Smooth muscle cell (in vitro differentiated cells): ENCODE data around the gene TREML1. TPM values are rescaled to one million over a fixed set of nuclear protein-coding genes. Genes with fewer than 3 reads are reported as not detected.

Source experiments
- DNase-seq: peaks from one replicate; lab custom pipeline; 2025; ENCODE audit not compliant: unreplicated experiment; lab: John Stamatoyannopoulos, UW
- H2AFZ ChIP-seq: fragments of 200-600 bp; sonication (generic); 2 replicates; pipeline ENCODE4 v1.6.0; 2016; ENCODE audit warnings: antibody characterized with exemption, low read depth, mild to moderate bottlenecking
- H3F3A ChIP-seq: fragments of 200-600 bp; sonication (generic); 2 replicates; pipeline ENCODE4 v1.6.0; 2017; ENCODE audit warnings: antibody characterized with exemption, low read depth
- H3K27ac ChIP-seq: fragments of 200-600 bp; sonication (generic); 2 replicates; pipeline ENCODE4 v1.5.1; 2016; ENCODE audit warnings: low read depth, mild to moderate bottlenecking
- H3K27me3 ChIP-seq: fragments of 200-600 bp; sonication (generic); 2 replicates; pipeline ENCODE4 v1.6.1; 2016; ENCODE audit warnings: low read depth, mild to moderate bottlenecking
- H3K36me3 ChIP-seq: fragments of 200-600 bp; sonication (generic); 2 replicates; pipeline ENCODE4 v1.5.1; 2016; ENCODE audit warnings: low read depth
- H3K4me1 ChIP-seq: fragments of 200-600 bp; sonication (generic); 2 replicates; pipeline ENCODE4 v1.5.1; 2016; ENCODE audit warnings: low read depth
- H3K4me2 ChIP-seq: fragments of 200-600 bp; sonication (generic); 2 replicates; pipeline ENCODE4 v1.6.0; 2016; ENCODE audit warnings: mild to moderate bottlenecking
- H3K4me3 ChIP-seq: fragments of 200-600 bp; sonication (generic); 2 replicates; pipeline ENCODE4 v1.5.1; 2016; ENCODE audit warnings: mild to moderate bottlenecking
- H3K79me2 ChIP-seq: fragments of 200-600 bp; sonication (generic); 2 replicates; pipeline ENCODE4 v1.6.0; 2016; ENCODE audit warnings: low read depth, mild to moderate bottlenecking
- H3K9ac ChIP-seq: fragments of 200-600 bp; sonication (generic); 2 replicates; pipeline ENCODE4 v1.6.0; 2016; ENCODE audit warnings: low read depth
- H3K9me3 ChIP-seq: fragments of 200-600 bp; sonication (generic); replicated peaks from 2 replicates; pipeline ENCODE4 v1.5.1; 2016; ENCODE audit warnings: low read depth
- H4K20me1 ChIP-seq: fragments of 200-600 bp; sonication (generic); 2 replicates; pipeline ENCODE4 v1.6.0; 2016; ENCODE audit warnings: low read depth
- WGBS: methylation state at CpG from one replicate; pipeline ENCODE4 v1.1.7; 2016; ENCODE audit warnings: low lambda C conversion rate; 5-methylcytosine and 5-hydroxymethylcytosine counted together
- polyA plus RNA-seq: library from polyadenylated mRNA; unstranded; fragments of >200 nt; fragmentation: Nextera tagmentation; extraction: Ambion mirVana; gene quantifications from 2 replicates; pipeline ENCODE4 v1.2.1, GENCODE V29; 2016
- total RNA-seq: library from RNA; depleted of rRNA; stranded (reverse); fragments of >200 nt; gene quantifications from 2 replicates; pipeline ENCODE4 v1.2.3, GENCODE V29; 2014
- TF ChIP-seq, protein P1 (sequence below): fragments of 200-600 bp; sonication (generic); IDR thresholded peaks from 2 replicates; pipeline ENCODE4 v1.5.1; 2017; ENCODE audit warnings: borderline replicate concordance, mild to moderate bottlenecking, antibody characterized with exemption; ENCODE audit not compliant: insufficient read depth, poor library complexity, severe bottlenecking

TREML1 gene, protein sequence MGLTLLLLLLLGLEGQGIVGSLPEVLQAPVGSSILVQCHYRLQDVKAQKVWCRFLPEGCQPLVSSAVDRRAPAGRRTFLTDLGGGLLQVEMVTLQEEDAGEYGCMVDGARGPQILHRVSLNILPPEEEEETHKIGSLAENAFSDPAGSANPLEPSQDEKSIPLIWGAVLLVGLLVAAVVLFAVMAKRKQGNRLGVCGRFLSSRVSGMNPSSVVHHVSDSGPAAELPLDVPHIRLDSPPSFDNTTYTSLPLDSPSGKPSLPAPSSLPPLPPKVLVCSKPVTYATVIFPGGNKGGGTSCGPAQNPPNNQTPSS
- total RNA-seq (not detected in 2 replicates), polyA plus RNA-seq (not detected in 2 replicates)

DNA sequence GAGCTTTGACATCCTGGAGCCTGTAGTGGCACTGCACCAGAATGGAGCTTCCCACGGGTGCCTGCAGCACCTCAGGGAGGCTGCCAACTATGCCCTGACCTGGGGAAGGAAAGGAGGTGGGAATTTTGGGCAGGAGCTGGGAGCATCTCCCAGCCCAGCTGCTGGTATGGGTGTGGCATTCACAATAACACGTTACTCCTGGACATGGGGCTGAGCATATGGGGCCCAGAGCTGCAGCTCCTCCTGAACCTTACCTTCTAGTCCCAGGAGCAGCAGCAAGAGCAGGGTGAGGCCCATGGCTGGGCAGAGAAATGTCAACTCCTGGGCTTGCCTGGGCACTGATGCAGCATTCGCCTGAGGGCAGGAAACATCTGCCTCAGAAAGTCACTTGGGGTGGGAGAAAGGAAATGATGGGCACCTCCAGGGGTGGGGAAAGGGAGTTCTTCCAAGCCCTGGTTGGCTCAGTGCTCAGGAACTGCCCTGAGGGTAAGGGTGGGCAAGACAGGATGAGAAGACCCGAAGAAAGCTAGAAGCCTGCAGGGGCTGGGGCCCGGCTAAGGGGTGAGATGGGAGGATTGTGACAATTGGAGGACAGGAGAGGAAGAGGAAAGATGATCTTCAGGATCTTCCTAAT lies at the start of gene TREML1:
TSS of gene TREML1 (minus strand) at position 356 of the 634 bp plus-strand sequence. CDS start at position 297, 59 bp downstream.
- Histone ChIP-seq H3K4me2 (no peak within 1 kb of the TSS), H2AFZ (no peak within 1 kb of the TSS), H3F3A (no peaks in the 10 kb centered on the region), H3K79me2 (no peaks in the 10 kb centered on the region), H3K36me3 (no peaks in the 10 kb centered on the region), H3K27me3 (no peaks in the 10 kb centered on the region), H3K9me3 (no peaks in the 10 kb centered on the region), H3K9ac (no peak within 1 kb of the TSS), H4K20me1 (no peaks in the 10 kb centered on the region), H3K4me3 (no peak within 1 kb of the TSS), H3K4me1 (no peaks in the 10 kb centered on the region), H3K27ac (no peak within 1 kb of the TSS)
- 83% methylated on average over 5 of the region's 5 CpGs for WGBS
- TF ChIP-seq, protein P1, sequence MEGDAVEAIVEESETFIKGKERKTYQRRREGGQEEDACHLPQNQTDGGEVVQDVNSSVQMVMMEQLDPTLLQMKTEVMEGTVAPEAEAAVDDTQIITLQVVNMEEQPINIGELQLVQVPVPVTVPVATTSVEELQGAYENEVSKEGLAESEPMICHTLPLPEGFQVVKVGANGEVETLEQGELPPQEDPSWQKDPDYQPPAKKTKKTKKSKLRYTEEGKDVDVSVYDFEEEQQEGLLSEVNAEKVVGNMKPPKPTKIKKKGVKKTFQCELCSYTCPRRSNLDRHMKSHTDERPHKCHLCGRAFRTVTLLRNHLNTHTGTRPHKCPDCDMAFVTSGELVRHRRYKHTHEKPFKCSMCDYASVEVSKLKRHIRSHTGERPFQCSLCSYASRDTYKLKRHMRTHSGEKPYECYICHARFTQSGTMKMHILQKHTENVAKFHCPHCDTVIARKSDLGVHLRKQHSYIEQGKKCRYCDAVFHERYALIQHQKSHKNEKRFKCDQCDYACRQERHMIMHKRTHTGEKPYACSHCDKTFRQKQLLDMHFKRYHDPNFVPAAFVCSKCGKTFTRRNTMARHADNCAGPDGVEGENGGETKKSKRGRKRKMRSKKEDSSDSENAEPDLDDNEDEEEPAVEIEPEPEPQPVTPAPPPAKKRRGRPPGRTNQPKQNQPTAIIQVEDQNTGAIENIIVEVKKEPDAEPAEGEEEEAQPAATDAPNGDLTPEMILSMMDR, result no peak
- DNase-seq, result no peak

DNA sequence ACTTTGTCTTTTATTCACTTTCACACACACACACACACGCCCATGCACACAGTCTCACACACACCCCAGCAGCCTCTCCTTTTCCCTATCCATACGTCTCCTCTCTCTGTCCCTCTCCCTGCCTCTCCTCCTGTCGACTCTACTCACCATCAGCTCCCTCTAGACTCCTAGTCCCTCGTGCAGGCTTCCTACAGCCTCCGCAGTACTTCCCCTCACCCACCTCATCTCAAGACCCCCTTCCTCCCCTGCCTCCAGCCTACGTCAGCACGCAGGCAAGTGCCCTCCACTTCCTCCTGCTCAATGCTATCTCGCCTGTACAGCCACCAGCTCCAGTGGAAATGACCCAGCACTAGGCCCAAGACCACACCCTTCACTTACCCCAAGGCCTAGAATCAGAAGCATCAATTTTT lies 47.6 kb upstream of the TREML1 start:
- H3K4me2 ChIP-seq, result no peak overlapping the region
- no peak overlapping the region for H3K4me3 ChIP-seq
- DNase-seq, result no peak
- TF ChIP-seq, protein P1, result no peak
- H4K20me1 ChIP-seq, result no peaks in the 10 kb centered on the region
- H3F3A ChIP-seq, result no peaks in the 10 kb centered on the region
- H3K9ac ChIP-seq, result no peak overlapping the region
- peaks cover 3% of the 10 kb centered on the region for H3K4me1 ChIP-seq
- peaks cover 9% of the 10 kb centered on the region for H3K27me3 ChIP-seq
- H3K9me3 ChIP-seq, result no peaks in the 10 kb centered on the region
- no peak overlapping the region for H2AFZ ChIP-seq
- H3K27ac ChIP-seq, result no peak overlapping the region
- no peaks in the 10 kb centered on the region for H3K79me2 ChIP-seq
- 85% methylated on average over 7 of the region's 8 CpGs for WGBS
- no peaks in the 10 kb centered on the region for H3K36me3 ChIP-seq

DNA sequence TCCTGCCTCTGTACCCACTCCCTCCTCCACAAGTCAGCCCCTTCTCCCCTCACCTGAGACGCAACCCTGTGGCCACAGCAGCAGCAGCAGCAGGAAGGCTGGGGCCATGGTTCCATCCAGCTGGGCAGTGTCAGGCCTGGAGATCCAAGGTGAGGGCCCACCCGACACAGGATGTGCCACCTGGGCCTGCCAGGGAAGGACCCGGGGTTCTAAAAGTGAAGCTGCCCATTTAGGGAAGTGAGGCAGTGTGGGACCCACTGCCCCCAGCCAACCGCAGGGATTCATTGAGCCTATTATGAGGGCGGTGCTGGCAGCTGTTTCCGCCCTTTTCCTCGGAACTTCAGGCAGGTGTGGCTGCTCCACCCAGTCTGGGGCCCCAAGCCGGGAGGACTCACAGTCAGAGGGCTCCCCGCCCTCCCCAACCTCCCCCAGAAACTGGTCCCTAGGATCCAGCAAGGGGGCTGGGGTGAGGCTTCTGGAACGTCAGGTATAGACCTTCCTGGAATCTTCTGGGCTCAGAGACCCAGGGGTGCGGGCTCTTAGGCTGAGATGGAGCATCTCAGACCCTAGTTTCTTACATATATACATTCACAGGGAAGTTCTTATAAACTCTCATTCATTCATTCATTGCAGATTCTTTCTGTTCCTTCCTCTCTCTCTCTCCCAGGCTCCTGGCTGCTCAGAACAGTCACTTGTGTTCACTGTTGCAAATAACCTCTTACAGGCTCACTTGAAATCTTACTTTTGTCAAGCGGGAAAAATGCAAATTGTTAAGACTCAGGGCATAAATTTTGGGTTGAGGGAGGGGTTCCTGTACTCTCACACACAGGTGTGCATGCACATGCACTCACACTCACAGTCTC lies 47.0 kb upstream of the TREML1 start, which contains the start of gene TREML2:
TSS of gene TREML2 (minus strand) at position 249 of the 863 bp plus-strand sequence. CDS start at position 108, 141 bp downstream.
- no peaks in the 10 kb centered on the region for H3K9me3 ChIP-seq
- no peaks in the 10 kb centered on the region for H4K20me1 ChIP-seq
- H3K9ac ChIP-seq, result no peak within 1 kb of the TSS
- DNase-seq, result no peak
- 80% methylated on average over 12 of the region's 12 CpGs for WGBS
- no peaks in the 10 kb centered on the region for H3F3A ChIP-seq
- peak within 1 kb of the TSS; percentile 19 for H3K4me2 ChIP-seq
- TF ChIP-seq, protein P1, result no peak
- H3K27me3 ChIP-seq, result peaks cover 14% of the 10 kb centered on the region
- H3K79me2 ChIP-seq, result no peaks in the 10 kb centered on the region
- peaks cover 3% of the 10 kb centered on the region for H3K4me1 ChIP-seq
- no peaks in the 10 kb centered on the region for H3K36me3 ChIP-seq
- H2AFZ ChIP-seq, result peak within 1 kb of the TSS; percentile 3
- peak within 1 kb of the TSS; percentile 43 for H3K27ac ChIP-seq
- H3K4me3 ChIP-seq, result no peak within 1 kb of the TSS
